ENCODE data around the gene PGLYRP1. TPM values are rescaled to one million over a fixed set of nuclear protein-coding genes. Genes with fewer than 3 reads are reported as not detected.

The PGLYRP1 gene
- total RNA-seq, 2 experiments from 2014 or later, result not detected

- H3K9me3 ChIP-seq (ENCODE audit: control insufficient read depth in 1 of 2, insufficient read depth in 1 of 2, low read length in 2 of 2), result no peaks in the 10 kb centered on the region
- no peaks in the 10 kb centered on the region for H3K9me3 Mint-ChIP-seq
- TF ChIP-seq, protein P1, sequence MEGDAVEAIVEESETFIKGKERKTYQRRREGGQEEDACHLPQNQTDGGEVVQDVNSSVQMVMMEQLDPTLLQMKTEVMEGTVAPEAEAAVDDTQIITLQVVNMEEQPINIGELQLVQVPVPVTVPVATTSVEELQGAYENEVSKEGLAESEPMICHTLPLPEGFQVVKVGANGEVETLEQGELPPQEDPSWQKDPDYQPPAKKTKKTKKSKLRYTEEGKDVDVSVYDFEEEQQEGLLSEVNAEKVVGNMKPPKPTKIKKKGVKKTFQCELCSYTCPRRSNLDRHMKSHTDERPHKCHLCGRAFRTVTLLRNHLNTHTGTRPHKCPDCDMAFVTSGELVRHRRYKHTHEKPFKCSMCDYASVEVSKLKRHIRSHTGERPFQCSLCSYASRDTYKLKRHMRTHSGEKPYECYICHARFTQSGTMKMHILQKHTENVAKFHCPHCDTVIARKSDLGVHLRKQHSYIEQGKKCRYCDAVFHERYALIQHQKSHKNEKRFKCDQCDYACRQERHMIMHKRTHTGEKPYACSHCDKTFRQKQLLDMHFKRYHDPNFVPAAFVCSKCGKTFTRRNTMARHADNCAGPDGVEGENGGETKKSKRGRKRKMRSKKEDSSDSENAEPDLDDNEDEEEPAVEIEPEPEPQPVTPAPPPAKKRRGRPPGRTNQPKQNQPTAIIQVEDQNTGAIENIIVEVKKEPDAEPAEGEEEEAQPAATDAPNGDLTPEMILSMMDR (IDR thresholded peaks at IDR 0.05), result no peak
- H3K27ac ChIP-seq (ENCODE audit: low read depth in 1 of 2, low read length in 2 of 2), result no peak overlapping the region
- H3K4me1 Mint-ChIP-seq (ENCODE audit: low read depth), result peaks cover 10% of the 10 kb centered on the region
- peaks cover 21% of the 10 kb centered on the region for H3K4me1 ChIP-seq (ENCODE audit: insufficient read depth, low read length)
- ATAC-seq (ENCODE audit: poor library complexity) (no peak), DNase-seq (no peak)
- H3K27me3 ChIP-seq (ENCODE audit: control insufficient read depth in 1 of 2, insufficient read depth in 2 of 2, low read length in 2 of 2), result peaks cover 0 to 2% of the 10 kb centered on the region in 2 experiments
- H3K36me3 ChIP-seq (ENCODE audit: insufficient read depth, low read length), result peaks cover 4% of the 10 kb centered on the region
- peak overlapping the region; percentile 54 for H3K4me3 ChIP-seq (ENCODE audit: low read length)
- peaks cover 9% of the 10 kb centered on the region for H3K27me3 Mint-ChIP-seq
- peaks cover 8% of the 10 kb centered on the region for H3K36me3 Mint-ChIP-seq (ENCODE audit: low read depth)
- ChIA-PET POLR2A (interaction anchor here (0.6 to 1.6 kb wide), 6 partner anchors 22 to 132 kb away, joined by 3 to 11 read pairs (median 6); partner anchors contain the start of genes IRF2BP1, MYPOP and SYMPK), CTCF (interaction anchor here (1.3 to 2.4 kb wide), 3 partner anchors 23 to 178 kb away, joined by 3 to 14 read pairs (median 7); no protein-coding TSS in a partner anchor)
- no peak overlapping the region for H3K4me3 Mint-ChIP-seq
- H3K27ac Mint-ChIP-seq, result no peak overlapping the region
- intact Hi-C loops (cut with DNase I, micrococcal nuclease), result loop anchor here (2.0 to 10.0 kb wide), 3 partner anchors 132 to 910 kb away; partner anchors contain the start of genes DMWD (in 1 of the 2) and SYMPK (in 1 of the 2)
Measured at GRCh38 chr19:45994456-45994997, 28.3 kb downstream of the PGLYRP1 start.

- Histone ChIP-seq H3K36me3 (ENCODE audit: insufficient read depth, low read length) (no peaks in the 10 kb centered on the region), H3K27ac (ENCODE audit: low read depth in 1 of 2, low read length in 2 of 2) (no peak overlapping the region), H3K27me3 (ENCODE audit: control insufficient read depth in 1 of 2, insufficient read depth in 2 of 2, low read length in 2 of 2) (peaks cover 0 to 5% of the 10 kb centered on the region in 2 experiments), H3K4me1 (ENCODE audit: insufficient read depth, low read length) (peaks cover 4% of the 10 kb centered on the region), H3K4me3 (ENCODE audit: low read length) (no peak overlapping the region), H3K9me3 (ENCODE audit: control insufficient read depth in 1 of 2, insufficient read depth in 1 of 2, low read length in 2 of 2) (no peaks in the 10 kb centered on the region)
- Mint-ChIP-seq H3K27me3 (peaks cover 15% of the 10 kb centered on the region), H3K9me3 (no peaks in the 10 kb centered on the region), H3K27ac (no peak overlapping the region), H3K36me3 (ENCODE audit: low read depth) (no peaks in the 10 kb centered on the region), H3K4me1 (ENCODE audit: low read depth) (no peaks in the 10 kb centered on the region), H3K4me3 (no peak overlapping the region)
- CTCF ChIA-PET, result interaction anchor here (0.6 kb wide), 1 partner anchor 10 kb away, joined by 4 read pairs; no protein-coding TSS in a partner anchor
- ATAC-seq (ENCODE audit: poor library complexity) (no peak), DNase-seq (no peak)
- POLR2A ChIA-PET, result no interaction called here
- intact Hi-C loops (cut with DNase I, micrococcal nuclease), result loop anchor here (10.0 kb wide), 2 partner anchors 195 to 905 kb away; partner anchors contain the start of gene DMWD (in 1 of the 2)
- TF ChIP-seq, protein P1 (IDR thresholded peaks at IDR 0.05), result no peak
Measured at GRCh38 chr19:45990113-45990728, 32.6 kb downstream of the PGLYRP1 start.

- peaks cover 39% of the 10 kb centered on the region for H3K27me3 Mint-ChIP-seq
- intact Hi-C loops (cut with DNase I, micrococcal nuclease), result no loop called here
- Histone ChIP-seq H3K4me3 (ENCODE audit: low read length) (no peak overlapping the region), H3K4me1 (ENCODE audit: insufficient read depth, low read length) (no peaks in the 10 kb centered on the region), H3K27me3 (ENCODE audit: control insufficient read depth in 1 of 2, insufficient read depth in 2 of 2, low read length in 2 of 2) (peaks cover 0 to 5% of the 10 kb centered on the region in 2 experiments), H3K9me3 (ENCODE audit: control insufficient read depth in 1 of 2, insufficient read depth in 1 of 2, low read length in 2 of 2) (no peaks in the 10 kb centered on the region), H3K36me3 (ENCODE audit: insufficient read depth, low read length) (no peaks in the 10 kb centered on the region), H3K27ac (ENCODE audit: low read depth in 1 of 2, low read length in 2 of 2) (no peak overlapping the region)
- peaks cover 2% of the 10 kb centered on the region for H3K9me3 Mint-ChIP-seq
- no peaks in the 10 kb centered on the region for H3K36me3 Mint-ChIP-seq (ENCODE audit: low read depth)
- POLR2A ChIA-PET, result no interaction called here
- ATAC-seq (ENCODE audit: poor library complexity), result no peak
- H3K4me3 Mint-ChIP-seq, result no peak overlapping the region
- no peak overlapping the region for H3K27ac Mint-ChIP-seq
- CTCF ChIA-PET, result no interaction called here
- TF ChIP-seq, protein P1 (IDR thresholded peaks at IDR 0.05), result no peak
- no peak for DNase-seq
- H3K4me1 Mint-ChIP-seq (ENCODE audit: low read depth), result no peaks in the 10 kb centered on the region
Measured at GRCh38 chr19:45985321-45985720, 37.5 kb downstream of the PGLYRP1 start.
